ENCODE data around the gene TBC1D23.
"Not testable (repeated sequence)": the region's sequence is repeated elsewhere in the genome, so short reads cannot be mapped to it uniquely, and the experiment has no call there.

TBC1D23 gene

GRCh38 chr3:100297784-100298183 lies 37.0 kb downstream of the TBC1D23 start:
- Mint-ChIP-seq H3K4me3 (no peak overlapping the region), H3K27ac (no peak overlapping the region), H3K27me3 (no peaks in the 10 kb centered on the region), H3K4me1 (no peaks in the 10 kb centered on the region), H3K9me3 (no peaks in the 10 kb centered on the region), H3K36me3 (peaks cover 17 to 28% of the 10 kb centered on the region in 2 donors)
- no peak for ATAC-seq (replicated peaks)
- no peak for DNase-seq

GRCh38 chr3:100299016-100299415 lies 38.2 kb downstream of the TBC1D23 start:
- Mint-ChIP-seq H3K27me3 (no peaks in the 10 kb centered on the region), H3K4me1 (no peaks in the 10 kb centered on the region), H3K4me3 (no peak overlapping the region), H3K27ac (no peak overlapping the region), H3K36me3 (peaks cover 19 to 28% of the 10 kb centered on the region in 2 donors), H3K9me3 (no peaks in the 10 kb centered on the region)
- DNase-seq = no peak
- no peak for ATAC-seq (replicated peaks)

GRCh38 chr3:100306695-100307094 lies 45.9 kb downstream of the TBC1D23 start:
- Mint-ChIP-seq H3K27me3 (no peaks in the 10 kb centered on the region), H3K4me1 (no peaks in the 10 kb centered on the region), H3K27ac (no peak overlapping the region), H3K36me3 (peaks cover 4 to 25% of the 10 kb centered on the region in 2 donors), H3K4me3 (no peak overlapping the region), H3K9me3 (no peaks in the 10 kb centered on the region)
- DNase-seq (no peak), ATAC-seq (replicated peaks) (no peak)

- H3K36me3 Mint-ChIP-seq = peaks cover 4 to 23% of the 10 kb centered on the region in 2 donors
- no peak for ATAC-seq (replicated peaks)
Observed at GRCh38 chr3:100310355-100310965, 49.7 kb downstream of the TBC1D23 start.

GRCh38 chr3:100311011-100311410 lies 50.2 kb downstream of the TBC1D23 start:
- no peak for DNase-seq
- Mint-ChIP-seq H3K27ac (no peak overlapping the region), H3K36me3 (peaks cover 4 to 21% of the 10 kb centered on the region in 2 donors), H3K4me1 (no peaks in the 10 kb centered on the region), H3K27me3 (no peaks in the 10 kb centered on the region), H3K9me3 (no peaks in the 10 kb centered on the region), H3K4me3 (no peak overlapping the region)
- ATAC-seq (replicated peaks) = no peak

More at GRCh38 chr3:100310355-100310965, 49.7 kb downstream of the TBC1D23 start:
- Mint-ChIP-seq H3K27ac (no peak overlapping the region), H3K4me3 (no peak overlapping the region), H3K27me3 (no peaks in the 10 kb centered on the region), H3K4me1 (no peaks in the 10 kb centered on the region), H3K9me3 (no peaks in the 10 kb centered on the region)
- DNase-seq = no peak

GRCh38 chr3:100316641-100317069 lies 55.9 kb downstream of the TBC1D23 start:
- H3K4me3 Mint-ChIP-seq = peak overlapping the region in 1 of 2 donors; percentile 22
- DNase-seq = no peak
- peaks cover 8 to 17% of the 10 kb centered on the region in 2 donors for H3K36me3 Mint-ChIP-seq
- peak; percentile 60 to 65 for ATAC-seq (replicated peaks)
- peak overlapping the region; percentile 47 for H3K27ac Mint-ChIP-seq
- H3K27me3 Mint-ChIP-seq = no peaks in the 10 kb centered on the region
- no peaks in the 10 kb centered on the region for H3K9me3 Mint-ChIP-seq
- H3K4me1 Mint-ChIP-seq = peaks cover 2 to 4% of the 10 kb centered on the region in 2 donors

- Mint-ChIP-seq H3K9me3 (no peaks in the 10 kb centered on the region), H3K4me1 (peaks cover 2 to 4% of the 10 kb centered on the region in 2 donors), H3K4me3 (no peak overlapping the region), H3K36me3 (peaks cover 8 to 17% of the 10 kb centered on the region in 2 donors), H3K27me3 (no peaks in the 10 kb centered on the region), H3K27ac (no peak overlapping the region)
- no peak for DNase-seq
- ATAC-seq (replicated peaks) = no peak
Observed at GRCh38 chr3:100317912-100318311, 57.1 kb downstream of the TBC1D23 start.

- Mint-ChIP-seq H3K4me3 (no peak overlapping the region), H3K27me3 (no peaks in the 10 kb centered on the region), H3K4me1 (peaks cover 2 to 4% of the 10 kb centered on the region in 2 donors), H3K9me3 (no peaks in the 10 kb centered on the region), H3K36me3 (peaks cover 6 to 12% of the 10 kb centered on the region in 2 donors), H3K27ac (no peak overlapping the region)
- ATAC-seq (replicated peaks) (no peak), DNase-seq (no peak)
Observed at GRCh38 chr3:100319951-100320350, 59.2 kb downstream of the TBC1D23 start.

GRCh38 chr3:100324044-100324443 lies 63.3 kb downstream of the TBC1D23 start:
- no peak overlapping the region for H3K4me3 Mint-ChIP-seq
- no peaks in the 10 kb centered on the region for H3K9me3 Mint-ChIP-seq
- no peak for ATAC-seq (replicated peaks)

GRCh38 chr3:100325827-100326226 lies 65.0 kb downstream of the TBC1D23 start:
- Mint-ChIP-seq H3K27ac (no peak overlapping the region), H3K36me3 (peaks cover 11 to 17% of the 10 kb centered on the region in 2 donors), H3K4me1 (no peaks in the 10 kb centered on the region), H3K27me3 (no peaks in the 10 kb centered on the region), H3K9me3 (no peaks in the 10 kb centered on the region), H3K4me3 (no peak overlapping the region)
- ATAC-seq (replicated peaks) (no peak), DNase-seq (no peak)

More at GRCh38 chr3:100324044-100324443, 63.3 kb downstream of the TBC1D23 start:
- peaks cover 17 to 26% of the 10 kb centered on the region in 2 donors for H3K36me3 Mint-ChIP-seq
- H3K4me1 Mint-ChIP-seq = no peaks in the 10 kb centered on the region
- no peak for DNase-seq
- H3K27me3 Mint-ChIP-seq = no peaks in the 10 kb centered on the region
- no peak overlapping the region for H3K27ac Mint-ChIP-seq

GRCh38 chr3:100327377-100327776 lies 66.6 kb downstream of the TBC1D23 start:
- H3K27ac Mint-ChIP-seq; H3K4me3 Mint-ChIP-seq; DNase-seq; H3K9me3 Mint-ChIP-seq; ATAC-seq (replicated peaks); H3K27me3 Mint-ChIP-seq; H3K4me1 Mint-ChIP-seq: not testable (repeated sequence)
- H3K36me3 Mint-ChIP-seq = peaks cover 11 to 17% of the 10 kb centered on the region in 2 donors

- H3K36me3 Mint-ChIP-seq = peaks cover 11 to 17% of the 10 kb centered on the region in 2 donors
- H3K4me3 Mint-ChIP-seq = no peak overlapping the region
Observed at GRCh38 chr3:100329800-100330489, 69.2 kb downstream of the TBC1D23 start.

GRCh38 chr3:100330651-100331050 lies 69.9 kb downstream of the TBC1D23 start:
- Mint-ChIP-seq H3K27me3 (no peaks in the 10 kb centered on the region), H3K4me3 (no peak overlapping the region), H3K27ac (no peak overlapping the region), H3K4me1 (peaks cover 5 to 7% of the 10 kb centered on the region in 2 donors), H3K36me3 (peaks cover 9 to 20% of the 10 kb centered on the region in 2 donors), H3K9me3 (no peaks in the 10 kb centered on the region)
- no peak for ATAC-seq (replicated peaks)
- no peak for DNase-seq

More at GRCh38 chr3:100329800-100330489, 69.2 kb downstream of the TBC1D23 start:
- Mint-ChIP-seq H3K9me3 (no peaks in the 10 kb centered on the region), H3K4me1 (peaks cover 0 to under 1% of the 10 kb centered on the region in 2 donors), H3K27me3 (no peaks in the 10 kb centered on the region), H3K27ac (no peak overlapping the region)
- DNase-seq = no peak
- ATAC-seq (replicated peaks) = no peak

- Mint-ChIP-seq H3K9me3 (no peaks in the 10 kb centered on the region), H3K27ac (no peak overlapping the region), H3K36me3 (peaks cover 7 to 20% of the 10 kb centered on the region in 2 donors), H3K4me3 (no peak overlapping the region), H3K27me3 (no peaks in the 10 kb centered on the region), H3K4me1 (peaks cover 9 to 14% of the 10 kb centered on the region in 2 donors)
- DNase-seq = no peak
- ATAC-seq (replicated peaks) = no peak
Observed at GRCh38 chr3:100331660-100332059, 70.9 kb downstream of the TBC1D23 start.

- no peak for DNase-seq
- H3K4me3 Mint-ChIP-seq = no peak overlapping the region
- H3K36me3 Mint-ChIP-seq = peaks cover 0 to 11% of the 10 kb centered on the region in 2 donors
- ATAC-seq (replicated peaks) = no peak
- no peak overlapping the region for H3K27ac Mint-ChIP-seq
- no peaks in the 10 kb centered on the region for H3K9me3 Mint-ChIP-seq
- no peaks in the 10 kb centered on the region for H3K27me3 Mint-ChIP-seq
- peaks cover 9 to 14% of the 10 kb centered on the region in 2 donors for H3K4me1 Mint-ChIP-seq
Observed at GRCh38 chr3:100333051-100333450, 72.3 kb downstream of the TBC1D23 start.

All from stimulated activated naive B cell treated with anti-CD40 and anti-IgM and Interleukin-4, amounts not matched to agents 10 μg/mL and 1 μg/mL and 100 μg/mL, for 72 hours (primary cell).